GM12872 (cell line): ENCODE results near the gene MGRN1.

Experiments used
- CTCF ChIP-seq: IDR thresholded peaks from 3 replicates; pipeline ENCODE4 v1.5.1; 2011; ENCODE audit warnings: low read depth, mild to moderate bottlenecking, low read length, moderate library complexity; ENCODE audit not compliant: insufficient read depth

The MGRN1 gene

GRCh38 chr16:4676831-4677230 lies 52.2 kb downstream of the MGRN1 start:
- TF ChIP-seq CTCF, result no peak

- TF ChIP-seq CTCF, result no peak
Observed at GRCh38 chr16:4677390-4677789, 52.8 kb downstream of the MGRN1 start.

DNA sequence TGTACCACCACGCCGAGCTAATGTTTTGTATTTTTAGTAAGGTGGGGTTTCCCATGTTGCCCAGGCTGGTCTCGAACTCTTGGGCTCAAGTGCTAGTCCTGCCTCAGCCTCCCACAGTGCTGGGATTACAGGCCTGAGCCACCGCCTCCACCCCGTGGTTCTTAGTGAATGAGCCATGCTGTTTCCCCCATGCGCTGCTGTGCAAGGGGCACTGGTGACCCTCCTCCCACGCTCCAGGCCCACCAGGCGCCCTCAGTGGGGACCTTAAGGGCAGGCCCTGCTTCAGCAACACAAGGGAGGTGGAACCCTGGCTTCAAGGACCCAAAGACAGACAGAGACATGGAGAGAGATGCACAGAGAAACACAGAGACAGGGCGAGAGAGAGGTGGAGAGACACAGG lies 53.4 kb downstream of the MGRN1 start:
- no peak for TF ChIP-seq CTCF

DNA sequence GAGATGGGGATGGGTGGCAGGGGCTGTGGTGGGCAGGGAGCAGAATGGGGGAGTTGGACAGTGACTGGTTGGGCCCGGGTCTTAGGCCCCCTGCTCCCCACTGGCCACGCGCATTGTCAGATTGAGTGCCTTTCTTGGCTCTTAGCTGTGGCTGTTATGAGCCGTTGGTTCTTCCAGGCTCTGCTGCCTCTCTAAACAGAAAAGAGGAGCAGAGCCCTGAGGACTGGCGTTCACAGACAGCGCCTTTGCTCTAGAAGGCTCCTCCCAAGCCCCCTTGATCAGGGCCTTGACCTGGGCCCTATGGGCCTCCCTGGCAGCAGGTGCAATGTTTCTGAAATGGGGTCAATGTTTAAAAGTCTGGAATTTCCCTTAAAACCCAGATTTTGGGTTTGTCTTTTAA lies 54.0 kb downstream of the MGRN1 start:
- no peak for TF ChIP-seq CTCF

GRCh38 chr16:4679156-4679849 lies 54.7 kb downstream of the MGRN1 start:
- TF ChIP-seq CTCF, result no peak

GRCh38 chr16:4679850-4680636 lies 55.4 kb downstream of the MGRN1 start:
- TF ChIP-seq CTCF, result no peak

DNA sequence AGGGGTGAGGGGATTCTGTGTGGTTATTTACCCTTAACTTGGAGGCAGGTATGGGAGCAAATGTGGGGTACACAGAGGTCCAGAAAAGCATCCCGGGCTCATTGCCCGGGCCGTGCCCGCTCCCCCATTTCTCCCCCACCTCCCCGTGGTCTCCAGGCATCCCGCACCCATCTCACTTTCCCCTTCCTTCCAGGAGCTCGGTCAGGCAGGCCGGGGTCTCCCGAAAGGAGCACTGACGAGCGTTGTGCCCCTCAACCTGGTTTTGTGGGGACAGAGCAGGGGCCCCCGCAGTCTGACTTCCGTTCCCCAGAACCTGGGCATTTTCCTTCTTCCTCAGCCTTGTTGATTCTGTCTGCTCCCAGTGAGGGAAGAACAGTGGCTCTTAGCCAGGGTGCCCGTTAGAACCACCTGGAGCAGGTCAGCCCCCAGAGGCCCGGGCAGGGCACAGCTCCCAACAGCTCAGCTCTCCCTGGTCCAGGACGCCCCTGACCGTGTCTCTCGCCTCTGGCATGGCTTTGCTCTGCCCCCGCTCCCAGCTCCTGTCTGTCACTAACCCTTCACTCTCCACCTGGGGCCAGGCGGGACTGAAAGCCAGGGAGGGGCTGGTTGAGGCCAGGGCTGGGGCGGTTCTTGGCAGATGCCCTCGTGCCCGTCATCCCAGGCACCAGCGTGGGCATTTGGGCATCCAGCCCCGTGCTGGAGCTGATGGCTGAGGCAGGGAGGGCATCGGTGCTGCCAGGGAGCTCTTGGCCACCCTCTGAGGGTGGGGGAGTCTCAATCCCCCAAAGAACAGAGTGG lies 56.2 kb downstream of the MGRN1 start:
- no peak for TF ChIP-seq CTCF
